ENCODE data around the gene OR2A25. TPM values are rescaled to one million over a fixed set of nuclear protein-coding genes. Genes with fewer than 3 reads are reported as not detected.
"Not testable (repeated sequence)": the region's sequence is repeated elsewhere in the genome, so short reads cannot be mapped to it uniquely, and the experiment has no call there.

OR2A25 gene
- not detected for total RNA-seq
- long read RNA-seq: 0 reads

GRCh38 chr7:144069511-144069910, at the start of gene OR2A25:
OR2A25 (plus strand) TSS chr7:144069811; CDS start chr7:144074220, 4,409 bp downstream.
- no peak for ATAC-seq
- no peak for DNase-seq
- intact Hi-C loops (cut with DNase I, micrococcal nuclease): no loop called here

- intact Hi-C loops (cut with DNase I, micrococcal nuclease): no loop called here
- no peak for ATAC-seq
- no peak for DNase-seq
Measured at GRCh38 chr7:144020340-144020739, 49.3 kb upstream of the OR2A25 start.

GRCh38 chr7:144022169-144022568, 47.4 kb upstream of the OR2A25 start:
- DNase-seq (no peak), ATAC-seq (no peak)
- intact Hi-C loops (cut with DNase I, micrococcal nuclease): no loop called here

- intact Hi-C loops (cut with DNase I, micrococcal nuclease): no loop called here
- ATAC-seq: no peak
Measured at GRCh38 chr7:144023171-144023827, 46.3 kb upstream of the OR2A25 start.

GRCh38 chr7:144024213-144024612, 45.4 kb upstream of the OR2A25 start:
- intact Hi-C loops (cut with DNase I, micrococcal nuclease): no loop called here
- no peak for DNase-seq
- no peak for ATAC-seq

More at GRCh38 chr7:144023171-144023827, 46.3 kb upstream of the OR2A25 start:
- DNase-seq: no peak

GRCh38 chr7:144026203-144026883, 43.3 kb upstream of the OR2A25 start:
- intact Hi-C loops (cut with DNase I, micrococcal nuclease): no loop called here
- DNase-seq (no peak), ATAC-seq (no peak)

GRCh38 chr7:144027070-144027469, 42.5 kb upstream of the OR2A25 start:
- DNase-seq: no peak
- peak; percentile 32 for ATAC-seq
- intact Hi-C loops (cut with DNase I, micrococcal nuclease): no loop called here

GRCh38 chr7:144027974-144028373, 41.6 kb upstream of the OR2A25 start:
- ATAC-seq: no peak
- intact Hi-C loops (cut with DNase I, micrococcal nuclease): no loop called here

GRCh38 chr7:144028547-144028946, 41.1 kb upstream of the OR2A25 start:
- intact Hi-C loops (cut with DNase I, micrococcal nuclease): no loop called here
- ATAC-seq (no peak), DNase-seq (no peak)

More at GRCh38 chr7:144027974-144028373, 41.6 kb upstream of the OR2A25 start:
- DNase-seq: no peak

- intact Hi-C loops (cut with DNase I, micrococcal nuclease): no loop called here
- ATAC-seq (no peak), DNase-seq (no peak)
Measured at GRCh38 chr7:144032516-144032915, 37.1 kb upstream of the OR2A25 start.

- DNase-seq: no peak
- ATAC-seq: no peak
- intact Hi-C loops (cut with DNase I, micrococcal nuclease): no loop called here
Measured at GRCh38 chr7:144032985-144033709, 36.5 kb upstream of the OR2A25 start.

GRCh38 chr7:144035385-144035784, 34.2 kb upstream of the OR2A25 start:
- DNase-seq (no peak), ATAC-seq (no peak)
- intact Hi-C loops (cut with DNase I, micrococcal nuclease): no loop called here

GRCh38 chr7:144036302-144036885, 33.2 kb upstream of the OR2A25 start:
- intact Hi-C loops (cut with DNase I, micrococcal nuclease): no loop called here
- ATAC-seq: no peak
- DNase-seq: no peak

GRCh38 chr7:144037414-144038035, 32.1 kb upstream of the OR2A25 start:
- no peak for DNase-seq
- ATAC-seq: no peak
- intact Hi-C loops (cut with DNase I, micrococcal nuclease): no loop called here

- DNase-seq (no peak), ATAC-seq (no peak)
- intact Hi-C loops (cut with DNase I, micrococcal nuclease): no loop called here
Measured at GRCh38 chr7:144038887-144039286, 30.7 kb upstream of the OR2A25 start.

GRCh38 chr7:144048648-144049047, 21.0 kb upstream of the OR2A25 start, which contains the start of gene OR2A5:
OR2A5 (plus strand) TSS chr7:144048948; CDS start chr7:144050402, 1,454 bp downstream.
- intact Hi-C loops (cut with DNase I, micrococcal nuclease): no loop called here
- no peak for ATAC-seq
- DNase-seq: no peak

GRCh38 chr7:144049491-144049890, 20.1 kb upstream of the OR2A25 start:
- ATAC-seq: no peak
- DNase-seq: no peak
- intact Hi-C loops (cut with DNase I, micrococcal nuclease): no loop called here

- no peak for DNase-seq
- intact Hi-C loops (cut with DNase I, micrococcal nuclease): no loop called here
- ATAC-seq: no peak
Measured at GRCh38 chr7:144050093-144050492, 19.5 kb upstream of the OR2A25 start.

- intact Hi-C loops (cut with DNase I, micrococcal nuclease); DNase-seq: not testable (repeated sequence)
Measured at GRCh38 chr7:144050884-144051283, 18.7 kb upstream of the OR2A25 start.

More at GRCh38 chr7:144050884-144051283, 18.7 kb upstream of the OR2A25 start:
- not testable (repeated sequence) for ATAC-seq
